ENCODE measurements around the gene GRIA1. TPM values are rescaled to one million over a fixed set of nuclear protein-coding genes. Genes with fewer than 3 reads are reported as not detected.

The GRIA1 gene
- total RNA-seq, 1 donor from 2014 or later = not detected

DNA sequence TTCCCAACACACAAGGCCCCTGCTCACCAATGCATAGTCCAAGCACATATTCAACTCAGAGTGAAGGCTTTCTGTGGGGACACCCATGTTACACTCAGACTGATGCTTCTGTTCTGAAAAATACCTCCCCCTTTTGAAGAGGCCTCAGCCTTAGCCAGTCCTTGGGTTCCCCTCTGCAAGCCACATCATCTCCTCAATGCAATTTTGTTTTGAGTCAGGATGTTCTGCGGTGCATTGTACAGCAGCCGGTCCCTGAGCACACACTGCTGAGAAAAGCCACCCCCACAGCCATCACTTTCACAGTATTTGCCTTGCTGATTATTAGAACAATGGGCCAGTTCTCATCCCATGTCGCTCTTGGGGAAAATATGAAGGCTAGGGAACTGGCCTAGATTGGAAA, 307.0 kb downstream of the GRIA1 start:
- H3K27me3 Mint-ChIP-seq (ENCODE audit: low read depth) = no peaks in the 10 kb centered on the region

GRCh38 chr5:153798830-153799229, 308.4 kb downstream of the GRIA1 start:
- intact Hi-C loops (cut with micrococcal nuclease) = no loop called here
- no peaks in the 10 kb centered on the region for H3K4me1 Mint-ChIP-seq (ENCODE audit: low read depth)
- H3K4me3 Mint-ChIP-seq (ENCODE audit: low read depth) = no peak overlapping the region
- H3K36me3 Mint-ChIP-seq (ENCODE audit: low read depth) = no peaks in the 10 kb centered on the region
- H3K27ac Mint-ChIP-seq = no peak overlapping the region
- DNase-seq (ENCODE audit: low spot score) = no peak
- H3K9me3 Mint-ChIP-seq = no peaks in the 10 kb centered on the region
- no peaks in the 10 kb centered on the region for H3K27me3 Mint-ChIP-seq (ENCODE audit: low read depth)

More for the DNA sequence above, 307.0 kb downstream of the GRIA1 start:
- DNase-seq (ENCODE audit: low spot score) = no peak
- Mint-ChIP-seq H3K9me3 (no peaks in the 10 kb centered on the region), H3K36me3 (ENCODE audit: low read depth) (no peaks in the 10 kb centered on the region), H3K4me1 (ENCODE audit: low read depth) (no peaks in the 10 kb centered on the region), H3K4me3 (ENCODE audit: low read depth) (no peak overlapping the region), H3K27ac (no peak overlapping the region)
- intact Hi-C loops (cut with micrococcal nuclease) = no loop called here

- no peaks in the 10 kb centered on the region for H3K36me3 Mint-ChIP-seq (ENCODE audit: low read depth)
- no peaks in the 10 kb centered on the region for H3K27me3 Mint-ChIP-seq (ENCODE audit: low read depth)
- no peaks in the 10 kb centered on the region for H3K4me1 Mint-ChIP-seq (ENCODE audit: low read depth)
- no peaks in the 10 kb centered on the region for H3K9me3 Mint-ChIP-seq
- H3K4me3 Mint-ChIP-seq (ENCODE audit: low read depth) = no peak overlapping the region
- intact Hi-C loops (cut with micrococcal nuclease) = no loop called here
- no peak overlapping the region for H3K27ac Mint-ChIP-seq
- DNase-seq (ENCODE audit: low spot score) = no peak
Measured at GRCh38 chr5:153799466-153799865, 309.0 kb downstream of the GRIA1 start.

DNA sequence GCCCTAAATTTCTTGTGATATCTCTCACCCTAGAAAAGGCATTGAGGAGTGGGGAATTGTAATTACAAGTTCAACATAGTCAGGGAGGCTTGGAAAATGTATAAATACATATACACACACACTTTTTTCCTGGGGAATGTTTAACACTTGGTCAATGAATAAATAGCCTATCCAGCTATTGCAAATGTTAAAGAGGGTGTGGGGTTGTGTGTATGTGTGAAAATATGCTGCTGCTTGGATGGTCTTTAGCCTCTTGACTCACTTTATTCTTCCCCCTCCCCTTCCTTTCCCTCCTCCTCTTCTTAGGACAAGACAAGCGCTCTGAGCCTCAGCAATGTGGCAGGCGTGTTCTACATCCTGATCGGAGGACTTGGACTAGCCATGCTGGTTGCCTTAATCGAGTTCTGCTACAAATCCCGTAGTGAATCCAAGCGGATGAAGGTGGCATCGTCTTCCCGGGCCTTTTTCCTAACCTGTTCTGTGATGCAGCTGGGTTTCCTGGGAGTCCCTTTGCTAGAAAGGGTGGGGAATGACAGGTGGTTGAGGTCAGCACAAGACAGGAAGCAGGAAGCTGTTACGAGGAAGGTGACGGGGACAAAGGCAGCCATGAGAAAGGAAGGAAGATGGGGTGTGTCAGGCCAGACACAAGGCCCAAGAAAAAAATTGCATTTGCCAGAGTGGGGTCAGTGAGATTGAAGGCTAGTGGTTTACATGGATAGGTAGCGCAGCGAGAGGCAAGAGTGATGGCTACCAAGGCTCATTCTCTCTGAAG, 311.8 kb downstream of the GRIA1 start:
- no peak for DNase-seq (ENCODE audit: low spot score)
- Mint-ChIP-seq H3K27ac (no peak overlapping the region), H3K4me3 (ENCODE audit: low read depth) (no peak overlapping the region), H3K27me3 (ENCODE audit: low read depth) (no peaks in the 10 kb centered on the region), H3K9me3 (no peaks in the 10 kb centered on the region), H3K4me1 (ENCODE audit: low read depth) (no peaks in the 10 kb centered on the region), H3K36me3 (ENCODE audit: low read depth) (no peaks in the 10 kb centered on the region)
- intact Hi-C loops (cut with micrococcal nuclease) = no loop called here

DNA sequence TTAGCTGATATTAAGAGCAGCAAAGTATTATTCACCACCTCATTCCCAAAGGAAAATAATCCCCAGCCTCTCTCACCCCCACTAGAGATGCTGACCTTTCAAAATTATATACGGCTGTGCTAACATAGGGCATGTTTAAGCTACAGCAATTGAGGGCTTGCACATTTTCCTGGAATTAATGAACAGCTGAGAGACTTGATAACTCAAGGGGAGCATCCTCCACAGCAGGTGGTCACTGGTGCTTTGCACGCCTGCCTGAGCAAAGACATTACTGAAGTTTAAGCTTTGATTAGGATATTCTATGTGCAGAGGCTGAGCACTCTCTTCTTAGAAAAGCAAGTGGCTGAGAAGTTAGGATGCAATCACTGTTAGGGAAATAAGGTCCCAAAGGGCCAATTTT, 317.3 kb downstream of the GRIA1 start:
- Mint-ChIP-seq H3K36me3 (ENCODE audit: low read depth) (no peaks in the 10 kb centered on the region), H3K4me3 (ENCODE audit: low read depth) (no peak overlapping the region), H3K27ac (no peak overlapping the region), H3K27me3 (ENCODE audit: low read depth) (no peaks in the 10 kb centered on the region), H3K4me1 (ENCODE audit: low read depth) (no peaks in the 10 kb centered on the region), H3K9me3 (no peaks in the 10 kb centered on the region)
- intact Hi-C loops (cut with micrococcal nuclease) = no loop called here
- no peak for DNase-seq (ENCODE audit: low spot score)

DNA sequence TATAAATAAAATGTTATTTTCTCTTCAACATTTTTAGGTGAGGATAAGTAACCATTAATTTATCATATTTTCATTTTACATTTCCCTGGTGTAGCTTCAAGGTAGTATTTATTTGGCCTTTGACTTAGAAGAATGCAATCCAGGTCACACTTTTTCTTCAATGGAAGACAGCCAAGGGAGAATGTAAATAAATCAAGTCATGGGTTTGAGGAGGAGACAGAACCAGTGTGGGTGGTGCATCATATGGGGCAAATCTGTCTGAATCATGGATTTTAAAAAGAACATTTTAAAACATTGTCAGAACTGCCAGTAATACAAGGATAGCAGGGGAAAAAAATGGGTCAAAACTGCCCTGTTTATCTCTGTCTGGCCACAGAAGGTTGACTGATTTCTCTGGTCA, 318.7 kb downstream of the GRIA1 start:
- Mint-ChIP-seq H3K4me3 (ENCODE audit: low read depth) (no peak overlapping the region), H3K27me3 (ENCODE audit: low read depth) (no peaks in the 10 kb centered on the region)
- intact Hi-C loops (cut with micrococcal nuclease) = no loop called here

GRCh38 chr5:153813901-153814300, 323.4 kb downstream of the GRIA1 start:
- Mint-ChIP-seq H3K27ac (no peak overlapping the region), H3K27me3 (ENCODE audit: low read depth) (no peaks in the 10 kb centered on the region), H3K4me3 (ENCODE audit: low read depth) (no peak overlapping the region), H3K36me3 (ENCODE audit: low read depth) (no peaks in the 10 kb centered on the region), H3K9me3 (no peaks in the 10 kb centered on the region), H3K4me1 (ENCODE audit: low read depth) (no peaks in the 10 kb centered on the region)
- DNase-seq (ENCODE audit: low spot score) = no peak
- intact Hi-C loops (cut with micrococcal nuclease) = no loop called here

More for the DNA sequence above, 318.7 kb downstream of the GRIA1 start:
- Mint-ChIP-seq H3K4me1 (ENCODE audit: low read depth) (no peaks in the 10 kb centered on the region), H3K9me3 (no peaks in the 10 kb centered on the region), H3K27ac (no peak overlapping the region), H3K36me3 (ENCODE audit: low read depth) (no peaks in the 10 kb centered on the region)
- no peak for DNase-seq (ENCODE audit: low spot score)

DNA sequence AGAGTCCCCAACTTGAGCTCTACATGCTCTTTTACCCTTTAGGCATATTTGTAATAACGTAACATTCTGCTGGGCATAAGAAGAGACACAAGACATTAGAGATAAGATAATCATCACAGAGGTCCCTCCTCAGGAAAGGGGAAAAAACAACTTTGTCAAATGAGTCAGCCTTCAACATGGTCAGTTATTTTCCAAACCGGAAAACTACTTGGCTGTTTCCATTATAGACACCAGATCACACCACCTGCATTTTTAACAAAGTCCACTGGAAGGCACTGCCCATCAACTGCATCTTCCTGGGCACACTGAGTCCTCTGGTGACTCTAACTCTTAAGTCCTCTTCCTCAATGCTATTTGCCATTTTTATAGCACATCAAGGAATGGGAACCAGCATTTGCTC, 326.4 kb downstream of the GRIA1 start:
- Mint-ChIP-seq H3K4me3 (ENCODE audit: low read depth) (no peak overlapping the region), H3K36me3 (ENCODE audit: low read depth) (no peaks in the 10 kb centered on the region), H3K27me3 (ENCODE audit: low read depth) (no peaks in the 10 kb centered on the region), H3K9me3 (no peaks in the 10 kb centered on the region), H3K27ac (no peak overlapping the region), H3K4me1 (ENCODE audit: low read depth) (no peaks in the 10 kb centered on the region)
- intact Hi-C loops (cut with micrococcal nuclease) = no loop called here
- DNase-seq (ENCODE audit: low spot score) = no peak

GRCh38 chr5:153818626-153819025, 328.2 kb downstream of the GRIA1 start:
- no peaks in the 10 kb centered on the region for H3K4me1 Mint-ChIP-seq (ENCODE audit: low read depth)
- intact Hi-C loops (cut with micrococcal nuclease) = no loop called here
- DNase-seq (ENCODE audit: low spot score) = no peak
- no peak overlapping the region for H3K27ac Mint-ChIP-seq
- no peaks in the 10 kb centered on the region for H3K9me3 Mint-ChIP-seq
- no peaks in the 10 kb centered on the region for H3K36me3 Mint-ChIP-seq (ENCODE audit: low read depth)
- H3K4me3 Mint-ChIP-seq (ENCODE audit: low read depth) = no peak overlapping the region
- H3K27me3 Mint-ChIP-seq (ENCODE audit: low read depth) = no peaks in the 10 kb centered on the region

DNA sequence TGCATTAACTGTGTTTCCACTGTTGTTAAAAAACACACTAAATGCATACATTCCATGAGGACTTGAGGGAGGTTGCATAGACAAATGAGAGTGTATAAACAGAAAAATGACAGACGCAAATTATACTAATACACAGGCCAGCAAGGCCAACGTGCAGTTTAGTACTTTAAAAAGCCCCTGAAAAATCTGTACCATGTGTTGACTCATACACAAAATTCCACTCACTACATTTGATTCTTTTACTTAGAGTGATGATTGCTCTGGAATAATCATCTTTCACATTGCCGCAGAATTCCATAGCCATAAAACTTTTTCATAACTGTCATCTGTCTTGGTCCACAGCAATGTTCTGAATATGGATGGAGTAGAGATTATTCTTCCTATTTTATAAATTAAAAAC, 332.6 kb downstream of the GRIA1 start:
- no peak for DNase-seq (ENCODE audit: low spot score)
- Mint-ChIP-seq H3K4me3 (ENCODE audit: low read depth) (no peak overlapping the region), H3K9me3 (no peaks in the 10 kb centered on the region), H3K27me3 (ENCODE audit: low read depth) (no peaks in the 10 kb centered on the region), H3K27ac (no peak overlapping the region), H3K36me3 (ENCODE audit: low read depth) (no peaks in the 10 kb centered on the region), H3K4me1 (ENCODE audit: low read depth) (no peaks in the 10 kb centered on the region)
- intact Hi-C loops (cut with micrococcal nuclease) = no loop called here

GRCh38 chr5:153824909-153825308, 334.4 kb downstream of the GRIA1 start:
- H3K27me3 Mint-ChIP-seq (ENCODE audit: low read depth) = no peaks in the 10 kb centered on the region
- no peak for DNase-seq (ENCODE audit: low spot score)
- intact Hi-C loops (cut with micrococcal nuclease) = no loop called here
- no peaks in the 10 kb centered on the region for H3K9me3 Mint-ChIP-seq
- H3K27ac Mint-ChIP-seq = no peak overlapping the region
- no peak overlapping the region for H3K4me3 Mint-ChIP-seq (ENCODE audit: low read depth)
- no peaks in the 10 kb centered on the region for H3K4me1 Mint-ChIP-seq (ENCODE audit: low read depth)
- no peaks in the 10 kb centered on the region for H3K36me3 Mint-ChIP-seq (ENCODE audit: low read depth)

DNA sequence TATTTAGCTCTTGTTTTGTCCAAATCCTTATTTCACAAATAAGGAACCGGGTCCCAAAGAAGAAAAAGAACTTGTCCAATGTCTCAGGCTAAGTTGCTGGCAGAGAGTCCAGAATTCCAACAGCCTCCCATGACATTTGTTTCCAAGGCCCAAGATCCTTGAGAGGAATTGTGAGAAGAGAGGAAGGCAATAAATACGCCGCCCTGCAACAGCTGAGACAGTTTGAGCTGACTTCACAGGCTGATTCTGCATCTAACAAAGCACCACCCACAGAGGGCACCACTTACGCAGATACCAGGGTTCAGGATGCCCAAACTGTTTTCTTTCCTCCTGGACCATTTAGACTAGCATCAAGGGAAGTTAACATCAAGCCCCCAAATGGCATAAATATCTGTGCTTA, 336.9 kb downstream of the GRIA1 start:
- Mint-ChIP-seq H3K36me3 (ENCODE audit: low read depth) (no peaks in the 10 kb centered on the region), H3K4me1 (ENCODE audit: low read depth) (no peaks in the 10 kb centered on the region), H3K9me3 (no peaks in the 10 kb centered on the region), H3K27me3 (ENCODE audit: low read depth) (no peaks in the 10 kb centered on the region), H3K27ac (no peak overlapping the region), H3K4me3 (ENCODE audit: low read depth) (no peak overlapping the region)
- intact Hi-C loops (cut with micrococcal nuclease) = no loop called here
- DNase-seq (ENCODE audit: low spot score) = no peak

GRCh38 chr5:153829510-153830065, 339.1 kb downstream of the GRIA1 start:
- intact Hi-C loops (cut with micrococcal nuclease) = no loop called here
- no peaks in the 10 kb centered on the region for H3K36me3 Mint-ChIP-seq (ENCODE audit: low read depth)
- H3K9me3 Mint-ChIP-seq = no peaks in the 10 kb centered on the region

More at GRCh38 chr5:153829510-153830065, 339.1 kb downstream of the GRIA1 start:
- DNase-seq (ENCODE audit: low spot score) = no peak
- Mint-ChIP-seq H3K27ac (no peak overlapping the region), H3K27me3 (ENCODE audit: low read depth) (no peaks in the 10 kb centered on the region), H3K4me3 (ENCODE audit: low read depth) (no peak overlapping the region), H3K4me1 (ENCODE audit: low read depth) (no peaks in the 10 kb centered on the region)
